GM12865 (cell line): ENCODE measurements around the gene PRSS50.

Source experiments
- DNase-seq: peaks from one replicate; pipeline ENCODE4 v3.0.0; 2010; ENCODE audit warnings: low read depth
- H3K4me3 ChIP-seq: 2 replicates; pipeline ENCODE4 v1.5.1; 2011; ENCODE audit warnings: mild to moderate bottlenecking, low read depth, low read length, control low read depth
- CTCF ChIP-seq: IDR thresholded peaks from 2 replicates; pipeline ENCODE4 v1.5.1; 2011; ENCODE audit warnings: low read length, control low read depth, low read depth, inconsistent platforms; ENCODE audit not compliant: insufficient read depth; ENCODE audit errors: missing control alignments

PRSS50 gene

GRCh38 chr3:46712191-46713049 lies 5.2 kb downstream of the PRSS50 start:
- TF ChIP-seq CTCF = no peak
- no peak overlapping the region for H3K4me3 ChIP-seq
- DNase-seq = no peak

- no peak for DNase-seq
- H3K4me3 ChIP-seq = no peak overlapping the region
- no peak for TF ChIP-seq CTCF
Observed at GRCh38 chr3:46711760-46712159, 5.9 kb downstream of the PRSS50 start.

GRCh38 chr3:46711305-46711704 lies 6.4 kb downstream of the PRSS50 start:
- DNase-seq = no peak
- no peak overlapping the region for H3K4me3 ChIP-seq

GRCh38 chr3:46710671-46711295 lies 6.9 kb downstream of the PRSS50 start:
- TF ChIP-seq CTCF = no peak
- no peak overlapping the region for H3K4me3 ChIP-seq
- no peak for DNase-seq

More at GRCh38 chr3:46711305-46711704, 6.4 kb downstream of the PRSS50 start:
- TF ChIP-seq CTCF = no peak

- TF ChIP-seq CTCF = no peak
- H3K4me3 ChIP-seq = no peak overlapping the region
- no peak for DNase-seq
Observed at GRCh38 chr3:46710229-46710628, 7.4 kb downstream of the PRSS50 start.

- no peak for DNase-seq
- no peak for TF ChIP-seq CTCF
- no peak overlapping the region for H3K4me3 ChIP-seq
Observed at GRCh38 chr3:46709721-46710120, 7.9 kb downstream of the PRSS50 start.
